Measurements from ENCODE around the gene CACNA1C.

Gene CACNA1C

GRCh38 chr12:2285462-2285861 is 232.7 kb downstream of the CACNA1C start:
- no peak for DNase-seq (ENCODE audit: insufficient read length, low spot score)
- FAIRE-seq = no peak
- TF ChIP-seq PAX5 (IDR thresholded peaks at IDR 0.05; ENCODE audit: insufficient read depth, low read length, severe bottlenecking) (no peak), POLR2A (IDR thresholded peaks at IDR 0.05; ENCODE audit: low read depth, low read length) (no peak), POLR2AphosphoS5 (IDR thresholded peaks at IDR 0.05; ENCODE audit: low read depth, low read length) (no peak), TAF1 (IDR thresholded peaks at IDR 0.05; ENCODE audit: low read depth, low read length) (no peak), SPI1 (IDR thresholded peaks at IDR 0.05; ENCODE audit: low read depth, low read length) (no peak), POU2F2 (IDR thresholded peaks at IDR 0.05; ENCODE audit: low read depth, low read length) (no peak)

- FAIRE-seq (no peak), DNase-seq (ENCODE audit: insufficient read length, low spot score) (no peak)
- no peak for TF ChIP-seq POLR2AphosphoS5 (IDR thresholded peaks at IDR 0.05; ENCODE audit: low read depth, low read length)
- no peak for TF ChIP-seq SPI1 (IDR thresholded peaks at IDR 0.05; ENCODE audit: low read depth, low read length)
- no peak for TF ChIP-seq TAF1 (IDR thresholded peaks at IDR 0.05; ENCODE audit: low read depth, low read length)
- TF ChIP-seq POU2F2 (IDR thresholded peaks at IDR 0.05; ENCODE audit: low read depth, low read length) = no peak
- no peak for TF ChIP-seq POLR2A (IDR thresholded peaks at IDR 0.05; ENCODE audit: low read depth, low read length)
- no peak for TF ChIP-seq PAX5 (IDR thresholded peaks at IDR 0.05; ENCODE audit: insufficient read depth, low read length, severe bottlenecking)
These were observed 233.3 kb downstream of the CACNA1C start for GRCh38 chr12:2286047-2286446.

- FAIRE-seq = no peak
These were observed 233.8 kb downstream of the CACNA1C start for GRCh38 chr12:2286461-2287131.

DNA sequence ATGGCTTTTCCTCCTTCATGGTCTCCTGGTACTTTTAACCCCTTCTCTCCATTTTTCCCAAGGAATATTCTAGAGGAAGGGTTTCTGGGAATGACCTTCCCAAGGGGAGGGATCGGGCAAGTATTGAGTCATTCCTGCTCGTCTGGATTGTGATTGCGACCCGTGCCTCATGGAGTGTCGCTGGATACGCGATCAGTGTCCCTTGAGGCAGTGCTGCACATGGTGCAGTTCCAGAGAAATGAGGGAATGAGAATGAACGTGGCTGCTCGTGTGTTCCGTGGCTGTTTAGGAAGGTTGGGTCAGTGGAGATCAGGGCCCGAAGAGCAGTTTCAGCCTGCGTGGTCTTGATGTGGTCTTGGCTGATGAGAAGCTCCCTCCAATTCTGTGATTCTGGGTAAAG is 234.4 kb downstream of the CACNA1C start:
- TF ChIP-seq POLR2A (IDR thresholded peaks at IDR 0.05; ENCODE audit: low read depth, low read length) (no peak), POLR2AphosphoS5 (IDR thresholded peaks at IDR 0.05; ENCODE audit: low read depth, low read length) (no peak), POU2F2 (IDR thresholded peaks at IDR 0.05; ENCODE audit: low read depth, low read length) (no peak), TAF1 (IDR thresholded peaks at IDR 0.05; ENCODE audit: low read depth, low read length) (no peak), SPI1 (IDR thresholded peaks at IDR 0.05; ENCODE audit: low read depth, low read length) (no peak), PAX5 (IDR thresholded peaks at IDR 0.05; ENCODE audit: insufficient read depth, low read length, severe bottlenecking) (no peak)
- DNase-seq (ENCODE audit: insufficient read length, low spot score) = no peak
- FAIRE-seq = no peak

More at GRCh38 chr12:2286461-2287131, 233.8 kb downstream of the CACNA1C start:
- no peak for DNase-seq (ENCODE audit: insufficient read length, low spot score)
- no peak for TF ChIP-seq POLR2A (IDR thresholded peaks at IDR 0.05; ENCODE audit: low read depth, low read length)
- TF ChIP-seq POLR2AphosphoS5 (IDR thresholded peaks at IDR 0.05; ENCODE audit: low read depth, low read length) = no peak
- no peak for TF ChIP-seq TAF1 (IDR thresholded peaks at IDR 0.05; ENCODE audit: low read depth, low read length)
- TF ChIP-seq PAX5 (IDR thresholded peaks at IDR 0.05; ENCODE audit: insufficient read depth, low read length, severe bottlenecking) = no peak

DNA sequence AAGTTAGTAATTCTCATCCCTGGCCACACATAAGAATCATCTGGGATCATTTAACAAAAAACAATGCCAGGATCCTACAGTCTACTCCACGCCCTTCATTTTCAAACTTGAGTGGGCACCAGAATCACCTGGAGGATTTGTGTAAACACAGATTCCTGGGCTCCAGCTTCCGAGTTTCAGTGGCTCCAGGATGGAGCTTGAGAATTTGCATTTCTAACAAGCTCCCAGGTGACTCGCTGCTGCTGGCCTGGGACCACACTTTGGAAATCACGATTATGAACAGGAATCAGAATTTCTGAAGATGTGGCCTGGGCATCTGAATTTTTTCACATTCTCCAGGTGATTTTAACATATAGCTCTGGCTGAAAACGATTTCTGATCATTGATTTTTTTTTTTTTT is 234.8 kb downstream of the CACNA1C start:
- no peak for FAIRE-seq
- no peak for DNase-seq (ENCODE audit: insufficient read length, low spot score)
- TF ChIP-seq SPI1 (IDR thresholded peaks at IDR 0.05; ENCODE audit: low read depth, low read length) (no peak), POU2F2 (IDR thresholded peaks at IDR 0.05; ENCODE audit: low read depth, low read length) (no peak), TAF1 (IDR thresholded peaks at IDR 0.05; ENCODE audit: low read depth, low read length) (no peak), POLR2AphosphoS5 (IDR thresholded peaks at IDR 0.05; ENCODE audit: low read depth, low read length) (no peak), PAX5 (IDR thresholded peaks at IDR 0.05; ENCODE audit: insufficient read depth, low read length, severe bottlenecking) (no peak), POLR2A (IDR thresholded peaks at IDR 0.05; ENCODE audit: low read depth, low read length) (no peak)

- DNase-seq (ENCODE audit: insufficient read length, low spot score) (no peak), FAIRE-seq (no peak)
- TF ChIP-seq POU2F2 (IDR thresholded peaks at IDR 0.05; ENCODE audit: low read depth, low read length) (no peak), SPI1 (IDR thresholded peaks at IDR 0.05; ENCODE audit: low read depth, low read length) (no peak), POLR2AphosphoS5 (IDR thresholded peaks at IDR 0.05; ENCODE audit: low read depth, low read length) (no peak), POLR2A (IDR thresholded peaks at IDR 0.05; ENCODE audit: low read depth, low read length) (no peak), TAF1 (IDR thresholded peaks at IDR 0.05; ENCODE audit: low read depth, low read length) (no peak), PAX5 (IDR thresholded peaks at IDR 0.05; ENCODE audit: insufficient read depth, low read length, severe bottlenecking) (no peak)
These were observed 235.2 kb downstream of the CACNA1C start for GRCh38 chr12:2288001-2288400.

GRCh38 chr12:2288471-2288870 is 235.7 kb downstream of the CACNA1C start:
- TF ChIP-seq POLR2A (IDR thresholded peaks at IDR 0.05; ENCODE audit: low read depth, low read length) = no peak
- TF ChIP-seq POU2F2 (IDR thresholded peaks at IDR 0.05; ENCODE audit: low read depth, low read length) = no peak
- TF ChIP-seq SPI1 (IDR thresholded peaks at IDR 0.05; ENCODE audit: low read depth, low read length) = no peak
- TF ChIP-seq PAX5 (IDR thresholded peaks at IDR 0.05; ENCODE audit: insufficient read depth, low read length, severe bottlenecking) = no peak
- no peak for TF ChIP-seq TAF1 (IDR thresholded peaks at IDR 0.05; ENCODE audit: low read depth, low read length)
- no peak for TF ChIP-seq POLR2AphosphoS5 (IDR thresholded peaks at IDR 0.05; ENCODE audit: low read depth, low read length)
- no peak for FAIRE-seq
- no peak for DNase-seq (ENCODE audit: insufficient read length, low spot score)

DNA sequence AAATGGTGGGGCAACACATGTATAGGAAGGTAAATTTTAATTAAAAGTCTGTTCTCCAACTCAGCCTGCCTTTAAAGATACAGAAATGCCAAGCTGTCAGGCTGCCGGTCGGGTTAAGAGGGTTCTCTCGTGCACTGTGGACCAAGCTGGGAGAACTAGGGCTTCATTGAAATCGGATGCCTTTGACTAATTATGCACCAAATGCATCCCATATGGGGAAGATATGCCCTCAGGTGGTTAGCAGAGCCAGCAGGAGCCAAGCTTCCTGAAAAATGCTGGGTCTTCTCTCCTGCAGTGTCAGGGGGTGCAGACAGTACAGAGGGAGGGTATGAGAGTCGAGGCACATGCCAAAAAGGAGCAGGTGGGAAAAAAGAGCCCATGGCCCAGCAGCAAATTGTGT is 236.1 kb downstream of the CACNA1C start:
- TF ChIP-seq SPI1 (IDR thresholded peaks at IDR 0.05; ENCODE audit: low read depth, low read length) = no peak
- no peak for TF ChIP-seq POLR2AphosphoS5 (IDR thresholded peaks at IDR 0.05; ENCODE audit: low read depth, low read length)
- no peak for TF ChIP-seq POLR2A (IDR thresholded peaks at IDR 0.05; ENCODE audit: low read depth, low read length)
- no peak for TF ChIP-seq PAX5 (IDR thresholded peaks at IDR 0.05; ENCODE audit: insufficient read depth, low read length, severe bottlenecking)
- TF ChIP-seq TAF1 (IDR thresholded peaks at IDR 0.05; ENCODE audit: low read depth, low read length) = no peak
- TF ChIP-seq POU2F2 (IDR thresholded peaks at IDR 0.05; ENCODE audit: low read depth, low read length) = no peak
- FAIRE-seq (no peak), DNase-seq (ENCODE audit: insufficient read length, low spot score) (no peak)

DNA sequence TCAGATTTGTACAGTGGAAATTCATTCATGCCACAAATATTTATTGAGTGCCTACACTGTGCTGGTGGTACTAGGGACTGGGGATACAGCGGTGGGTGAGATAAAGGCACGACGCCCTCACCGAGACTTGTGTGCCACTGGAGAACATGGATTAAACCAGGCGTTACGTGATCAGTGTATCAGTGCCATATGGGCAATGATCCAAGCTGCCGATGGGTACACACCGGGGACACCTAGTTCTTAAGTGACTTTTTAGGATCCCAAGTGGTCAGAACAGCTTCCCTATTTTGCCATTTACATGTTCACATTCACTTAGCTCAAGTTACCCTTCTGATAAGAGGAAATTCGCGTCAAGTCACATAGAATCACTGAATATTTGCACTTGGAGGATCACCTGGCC is 236.7 kb downstream of the CACNA1C start:
- TF ChIP-seq POU2F2 (IDR thresholded peaks at IDR 0.05; ENCODE audit: low read depth, low read length) (no peak), PAX5 (IDR thresholded peaks at IDR 0.05; ENCODE audit: insufficient read depth, low read length, severe bottlenecking) (no peak), POLR2A (IDR thresholded peaks at IDR 0.05; ENCODE audit: low read depth, low read length) (no peak), POLR2AphosphoS5 (IDR thresholded peaks at IDR 0.05; ENCODE audit: low read depth, low read length) (no peak), TAF1 (IDR thresholded peaks at IDR 0.05; ENCODE audit: low read depth, low read length) (no peak), SPI1 (IDR thresholded peaks at IDR 0.05; ENCODE audit: low read depth, low read length) (no peak)
- FAIRE-seq (no peak), DNase-seq (ENCODE audit: insufficient read length, low spot score) (no peak)

Data from GM12891 (cell line).